Skeletal muscle tissue (tissue), 4 donors: ENCODE data around the gene BCCIP. TPM values are rescaled to one million over a fixed set of nuclear protein-coding genes. Genes with fewer than 3 reads are reported as not detected.

Source experiments
- H3K27ac ChIP-seq: one replicate; pipeline ENCODE4 v1.7.0; 2013; ENCODE audit warnings: mild to moderate bottlenecking, low read depth, low read length, inconsistent platforms
- H3K27me3 ChIP-seq, 3 donors: one replicate each; pipeline ENCODE4 v1.7.0; 2013; ENCODE audit warnings: low read length in 3 of 3; ENCODE audit not compliant: control insufficient read depth in 3 of 3, insufficient read depth in 3 of 3
- H3K36me3 ChIP-seq, 3 donors: one replicate each; pipeline ENCODE4 v1.7.0; 2013; ENCODE audit warnings: low read length in 3 of 3; ENCODE audit not compliant: control insufficient read depth in 3 of 3, insufficient read depth in 3 of 3
- H3K4me1 ChIP-seq, 3 donors: one replicate each; pipeline ENCODE4 v1.7.0; 2013; ENCODE audit warnings: low read length in 3 of 3, mild to moderate bottlenecking in 3 of 3; ENCODE audit not compliant: control insufficient read depth in 3 of 3, insufficient read depth in 3 of 3
- H3K4me3 ChIP-seq, 3 donors: one replicate each; pipeline ENCODE4 v1.7.0; 2013; ENCODE audit warnings: low read length in 3 of 3
- H3K9ac ChIP-seq, 3 donors: one replicate each; pipeline ENCODE4 v1.7.0; 2013; ENCODE audit warnings: low read length in 3 of 3, mild to moderate bottlenecking in 3 of 3, moderate library complexity in 2 of 3, low read depth in 1 of 3
- H3K9me3 ChIP-seq, 3 donors: one replicate each; pipeline ENCODE4 v1.7.0; 2013; ENCODE audit warnings: low read length in 3 of 3; ENCODE audit not compliant: control insufficient read depth in 3 of 3
- total RNA-seq: library from RNA; depleted of rRNA; stranded (reverse); fragments of >200 nt; gene quantifications from one replicate; pipeline ENCODE4 v1.2.3, GENCODE V29; 2014
- donor health status: Osteomylitis.

The BCCIP gene
- total RNA-seq = 27.1 TPM

DNA sequence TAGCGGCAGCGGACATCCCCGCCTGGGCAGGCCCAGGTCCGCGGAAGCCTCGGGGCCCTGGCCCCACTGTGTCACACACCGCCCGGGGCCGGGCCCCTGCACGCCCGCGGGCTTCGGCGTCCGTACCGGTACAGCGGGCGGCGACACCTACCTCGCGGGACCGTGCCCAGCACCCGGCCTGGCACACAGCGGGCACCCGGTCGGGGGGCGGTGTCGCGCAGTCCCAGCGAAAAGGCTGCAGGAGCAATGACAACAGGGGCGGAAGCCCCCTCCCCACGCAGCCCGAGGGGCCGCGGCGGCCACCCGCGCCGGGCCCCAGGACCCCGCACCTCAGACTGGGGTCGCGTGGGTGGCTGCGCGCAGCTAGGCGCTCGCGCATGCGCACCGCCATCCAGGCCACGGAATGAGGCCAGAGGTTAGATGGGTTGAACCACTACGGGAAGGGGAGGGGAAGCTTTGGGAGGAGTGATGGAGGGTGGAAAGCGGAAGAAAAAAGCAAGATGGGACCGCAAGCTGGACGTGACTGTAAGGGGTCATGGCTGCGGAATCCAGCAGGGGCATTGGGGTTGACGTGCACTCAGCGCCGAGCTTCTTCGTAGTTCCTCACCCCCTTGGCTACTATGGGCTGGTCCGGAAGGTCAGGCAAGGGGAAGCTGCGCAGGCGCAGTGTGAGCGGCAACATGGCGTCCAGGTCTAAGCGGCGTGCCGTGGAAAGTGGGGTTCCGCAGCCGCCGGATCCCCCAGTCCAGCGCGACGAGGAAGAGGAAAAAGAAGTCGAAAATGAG is at the start of gene BCCIP, which contains the start of gene UROS:
Gene BCCIP, plus strand, starts transcription at position 669 of the 785 bp plus-strand sequence. Its CDS starts 12 bp downstream, at position 681.
Gene UROS, minus strand, starts transcription at position 381 of the 785 bp plus-strand sequence. CDS start 6,759 bp downstream, outside the sequence.
- peaks cover 18 to 31% (median 28%) of the 10 kb centered on the region in 3 donors for H3K4me1 ChIP-seq

DNA sequence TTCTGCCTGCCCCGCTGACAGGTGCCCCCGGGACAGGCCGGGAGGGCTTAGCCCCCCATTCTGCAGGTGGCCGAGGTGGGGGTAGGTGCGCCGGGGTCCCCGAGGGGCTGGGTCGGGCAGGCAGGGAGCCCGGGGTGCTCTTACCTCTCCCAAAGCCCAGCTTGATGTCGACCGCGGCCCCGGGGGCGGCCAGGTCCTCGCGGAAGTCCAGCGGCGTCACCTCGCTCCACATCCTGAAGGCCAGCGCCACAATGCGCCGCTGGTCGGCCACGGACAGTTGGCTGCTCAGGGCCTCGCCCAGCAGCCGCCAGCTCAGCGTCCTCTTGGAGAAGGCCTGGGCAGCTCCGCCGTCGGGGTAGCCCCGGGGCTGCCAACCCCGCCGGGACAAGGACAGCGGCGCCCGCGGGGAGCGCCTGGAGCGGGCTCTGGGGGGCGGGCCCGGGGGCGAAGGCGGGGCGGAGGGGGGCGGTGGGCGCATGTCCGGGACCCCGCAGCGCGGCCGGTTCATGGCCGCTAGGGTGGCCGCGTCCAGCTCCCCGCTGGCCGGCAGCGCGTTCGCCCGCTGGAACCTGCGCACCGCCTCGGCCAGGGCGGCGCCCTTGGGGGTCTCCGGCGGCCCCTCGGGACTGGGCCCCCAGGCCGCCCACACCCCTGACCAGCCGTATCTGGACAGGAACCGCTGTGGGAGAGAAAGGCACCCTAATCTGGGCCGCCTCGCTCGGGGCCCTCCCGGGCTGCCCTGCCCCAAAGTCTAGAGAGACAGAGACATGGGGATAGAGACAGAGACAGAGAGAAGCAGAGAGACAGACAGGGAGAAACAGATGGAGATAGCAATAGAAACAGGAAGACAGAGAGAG is 49.4 kb upstream of the BCCIP start:
- Histone ChIP-seq H3K4me1 (peaks cover 0 to 3% (median 0%) of the 10 kb centered on the region in 3 donors), H3K27me3 (peaks cover 0 to 17% (median 9%) of the 10 kb centered on the region in 3 donors), H3K36me3 (peaks cover 0 to 3% (median 0%) of the 10 kb centered on the region in 3 donors), H3K9ac (no peak overlapping the region), H3K4me3 (no peak overlapping the region), H3K27ac (no peak overlapping the region), H3K9me3 (no peaks in the 10 kb centered on the region)

More for the DNA sequence above, at the start of gene BCCIP, which contains the start of gene UROS:
- peaks cover under 1 to 13% (median 12%) of the 10 kb centered on the region in 3 donors for H3K36me3 ChIP-seq
- peak within 1 kb of the TSS; percentile 93 to 100 (median 96) for H3K4me3 ChIP-seq
- H3K9ac ChIP-seq = peak within 1 kb of the TSS; percentile 88 to 99 (median 90)
- H3K27ac ChIP-seq = peak within 1 kb of the TSS; percentile 76
- no peaks in the 10 kb centered on the region for H3K27me3 ChIP-seq
- H3K9me3 ChIP-seq = no peaks in the 10 kb centered on the region

DNA sequence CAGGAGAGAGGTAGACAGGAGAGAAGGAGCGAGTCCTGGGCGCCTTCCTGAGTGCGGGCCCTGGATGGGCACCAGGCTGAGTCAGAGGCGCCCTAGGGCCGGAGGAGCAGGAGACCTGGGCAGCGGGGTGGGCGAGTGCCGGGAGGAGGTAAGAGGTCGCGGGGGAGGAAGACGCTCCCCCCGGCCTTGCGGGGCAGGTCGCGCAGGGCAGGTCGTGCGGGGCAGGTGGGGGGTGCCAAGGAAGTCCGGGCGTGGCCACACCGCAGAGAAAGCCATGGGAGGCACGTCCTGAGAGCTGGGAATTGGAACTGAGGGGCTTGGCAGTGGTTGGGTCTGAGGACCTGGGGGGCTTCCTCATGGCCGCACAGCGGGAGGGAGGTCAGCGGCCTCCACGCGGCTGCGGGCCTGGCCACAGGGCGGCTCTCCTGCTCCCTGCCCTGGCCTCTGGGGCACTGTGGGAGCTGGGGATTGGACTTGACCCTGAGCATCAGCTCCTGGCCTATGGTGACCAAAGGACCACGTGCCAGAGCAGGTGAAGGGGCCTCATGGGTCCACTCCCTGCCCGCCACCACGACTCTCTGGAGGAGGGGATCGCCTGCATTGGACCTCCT is 48.7 kb upstream of the BCCIP start:
- no peak overlapping the region for H3K4me3 ChIP-seq
- no peaks in the 10 kb centered on the region for H3K36me3 ChIP-seq
- H3K4me1 ChIP-seq = no peaks in the 10 kb centered on the region
- H3K9ac ChIP-seq = no peak overlapping the region
- peaks cover 0 to 17% (median 9%) of the 10 kb centered on the region in 3 donors for H3K27me3 ChIP-seq
- H3K9me3 ChIP-seq = no peaks in the 10 kb centered on the region
- H3K27ac ChIP-seq = no peak overlapping the region

DNA sequence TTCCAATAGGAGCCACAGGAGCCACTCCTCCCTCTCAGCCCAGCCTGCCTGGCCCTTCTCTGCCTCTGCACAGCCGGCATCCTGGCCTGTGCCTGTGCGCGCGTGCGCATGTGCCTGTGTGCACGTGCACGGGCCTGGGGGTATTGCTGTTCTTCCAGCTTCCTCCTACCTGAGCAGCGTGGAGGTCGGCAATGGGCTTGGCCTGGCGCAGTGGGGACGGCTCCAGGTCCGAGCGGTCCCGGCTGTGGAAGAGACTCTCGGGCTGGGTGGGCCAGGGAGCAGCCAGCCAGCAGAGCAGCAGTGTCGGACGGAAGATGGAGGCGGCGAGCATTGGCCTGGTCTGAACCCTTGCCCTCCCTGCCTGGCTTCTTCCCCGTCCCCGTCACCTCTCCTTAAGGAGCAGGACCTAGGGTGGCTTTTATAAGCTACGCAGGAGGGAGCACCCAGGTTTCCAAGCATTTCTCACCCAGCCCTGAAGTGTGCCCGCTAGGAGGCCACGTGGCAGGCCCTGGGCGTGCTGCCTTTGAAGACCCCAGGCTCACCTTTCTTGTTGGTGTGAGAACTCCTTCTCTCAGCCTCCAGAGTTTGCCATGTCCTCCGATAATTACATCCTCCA is 47.7 kb upstream of the BCCIP start, which contains the start of gene MMP21:
Gene MMP21, minus strand, starts transcription at position 331 of the 616 bp plus-strand sequence. Its CDS starts 0 bp downstream, at position 331.
- Histone ChIP-seq H3K27me3 (peaks cover 0 to 17% (median 9%) of the 10 kb centered on the region in 3 donors), H3K27ac (no peak within 1 kb of the TSS), H3K4me1 (no peaks in the 10 kb centered on the region), H3K9ac (no peak within 1 kb of the TSS), H3K36me3 (no peaks in the 10 kb centered on the region), H3K4me3 (no peak within 1 kb of the TSS), H3K9me3 (no peaks in the 10 kb centered on the region)

DNA sequence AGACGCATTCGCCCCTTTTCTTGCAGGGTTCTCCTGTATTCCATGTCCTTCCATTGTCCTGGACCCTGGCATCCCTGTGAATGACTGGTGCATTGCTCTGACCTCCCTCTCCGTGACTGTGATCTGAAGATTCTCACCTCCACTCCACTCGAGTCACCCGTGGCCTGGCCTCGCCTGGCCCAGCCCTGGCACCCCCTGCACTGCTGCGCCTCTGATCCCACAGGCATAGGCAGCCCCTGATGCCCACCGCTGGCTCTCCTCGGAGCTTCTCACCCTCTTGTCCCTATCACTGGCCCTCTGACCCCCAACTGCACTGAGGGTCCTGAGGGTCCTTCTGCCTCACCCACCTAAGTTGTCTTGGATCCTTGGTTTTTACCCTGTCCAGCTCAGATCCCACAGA is 45.5 kb upstream of the BCCIP start:
- Histone ChIP-seq H3K9me3 (no peaks in the 10 kb centered on the region), H3K9ac (no peak overlapping the region), H3K4me1 (no peaks in the 10 kb centered on the region), H3K27ac (no peak overlapping the region), H3K4me3 (no peak overlapping the region), H3K36me3 (no peaks in the 10 kb centered on the region), H3K27me3 (peaks cover 0 to 17% (median 9%) of the 10 kb centered on the region in 3 donors)

DNA sequence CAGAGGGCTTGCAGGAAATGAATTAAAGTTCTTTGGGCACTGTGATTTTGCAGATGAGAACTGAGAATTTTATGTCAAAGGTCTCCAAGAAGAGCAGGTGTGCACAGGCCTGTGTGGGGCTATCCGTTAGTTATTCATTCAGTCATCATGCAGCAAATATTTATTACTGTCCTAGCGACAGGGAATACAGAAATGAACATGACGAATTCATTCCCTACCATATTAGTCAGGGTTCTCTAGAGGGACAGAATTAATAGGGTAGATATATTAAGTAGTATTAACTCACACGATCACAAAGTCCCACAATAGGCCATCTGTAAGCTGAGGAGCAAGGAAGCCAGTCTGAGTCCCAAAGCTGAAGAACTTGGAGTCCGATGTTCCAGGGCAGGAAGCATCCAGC is 44.8 kb upstream of the BCCIP start:
- Histone ChIP-seq H3K9me3 (no peaks in the 10 kb centered on the region), H3K36me3 (no peaks in the 10 kb centered on the region), H3K27me3 (peaks cover 0 to 11% (median 5%) of the 10 kb centered on the region in 3 donors), H3K4me1 (no peaks in the 10 kb centered on the region), H3K27ac (no peak overlapping the region), H3K4me3 (no peak overlapping the region), H3K9ac (no peak overlapping the region)

DNA sequence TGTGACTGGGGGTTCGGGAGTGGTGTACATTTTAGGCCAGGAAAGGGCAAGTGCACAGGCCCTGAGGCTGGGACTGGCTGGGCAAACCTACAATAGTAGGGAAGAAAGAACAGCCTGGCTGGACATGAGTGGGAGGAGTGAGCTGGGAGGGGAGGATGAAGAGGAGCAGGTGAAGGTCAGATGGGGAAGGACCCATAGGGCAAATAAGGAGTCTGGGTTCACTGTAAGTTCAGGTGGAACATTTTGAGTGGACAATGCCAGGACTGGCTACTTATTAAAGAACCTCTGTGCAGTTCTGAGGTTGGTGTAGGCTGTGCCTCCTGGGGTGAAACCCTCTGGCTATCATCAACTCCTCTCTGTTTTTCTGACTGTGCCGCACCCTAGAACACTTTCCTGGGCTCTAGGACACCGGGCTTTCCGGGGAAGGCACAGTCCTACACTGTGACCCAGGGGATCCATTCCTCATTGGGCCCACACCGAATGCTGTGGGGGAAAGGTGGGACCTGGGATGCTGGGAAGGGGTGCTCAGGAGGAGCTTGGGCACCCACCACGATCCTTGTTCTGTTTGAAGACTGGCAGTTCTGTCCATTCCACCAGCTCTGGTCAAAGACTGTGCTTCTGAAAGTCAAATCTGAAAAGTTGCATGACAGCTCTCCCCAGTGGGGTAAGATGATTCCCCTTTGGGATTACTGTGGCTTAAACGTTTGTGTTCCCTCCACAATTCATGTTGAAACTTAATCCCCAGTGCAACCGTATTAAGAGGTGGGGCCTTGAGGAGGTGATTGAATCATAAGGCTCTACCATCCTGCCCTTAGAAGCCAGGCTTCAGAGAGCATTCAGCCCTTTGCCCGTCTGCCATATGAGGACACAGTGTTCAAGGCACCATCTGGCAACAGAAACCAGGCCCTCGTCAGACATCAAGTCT is 43.7 kb upstream of the BCCIP start:
- no peak overlapping the region for H3K4me3 ChIP-seq
- no peak overlapping the region for H3K9ac ChIP-seq
- no peaks in the 10 kb centered on the region for H3K4me1 ChIP-seq
- no peaks in the 10 kb centered on the region for H3K36me3 ChIP-seq
- H3K27ac ChIP-seq = no peak overlapping the region
- H3K27me3 ChIP-seq = peaks cover 0 to 8% (median 5%) of the 10 kb centered on the region in 3 donors
- no peaks in the 10 kb centered on the region for H3K9me3 ChIP-seq

DNA sequence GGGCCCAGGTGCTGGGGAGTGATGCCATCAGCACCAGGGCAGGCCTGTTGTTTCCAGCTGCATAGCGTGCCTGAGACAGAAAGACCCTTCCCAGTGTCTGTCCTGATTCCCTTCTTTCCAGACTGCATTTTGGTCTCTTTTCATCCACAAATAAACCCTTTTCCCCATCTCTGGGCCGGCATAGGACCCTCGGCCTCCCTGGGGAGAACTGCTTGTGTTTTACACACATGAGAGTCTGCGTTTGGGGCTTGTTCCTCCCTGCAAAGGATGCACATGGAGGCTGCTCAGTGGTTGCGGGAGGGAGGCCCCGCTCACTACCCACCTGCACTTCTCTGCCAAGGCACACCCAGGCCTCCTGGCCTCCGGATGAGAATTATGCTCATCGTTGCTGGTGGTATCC is 42.0 kb upstream of the BCCIP start:
- H3K9me3 ChIP-seq = no peaks in the 10 kb centered on the region
- no peak overlapping the region for H3K9ac ChIP-seq
- H3K4me1 ChIP-seq = no peaks in the 10 kb centered on the region
- H3K27me3 ChIP-seq = peaks cover 0 to 6% (median 0%) of the 10 kb centered on the region in 3 donors
- H3K4me3 ChIP-seq = no peak overlapping the region
- H3K27ac ChIP-seq = no peak overlapping the region
- H3K36me3 ChIP-seq = no peaks in the 10 kb centered on the region
